AG09319 (cell line): Measurements from ENCODE around the gene CDKL5.

Source experiments
- DNase-seq: peaks from one replicate; pipeline ENCODE4 v3.0.0-alpha.2; 2010; ENCODE audit warnings: low read depth; ENCODE audit errors: extremely low read depth
- CTCF ChIP-seq: IDR thresholded peaks from 2 replicates; pipeline ENCODE4 v1.5.1; 2011; ENCODE audit warnings: low read depth, mild to moderate bottlenecking, inconsistent platforms, low read length, moderate library complexity

The CDKL5 gene

GRCh38 chrX:18566748-18567147 is 141.3 kb downstream of the CDKL5 start:
- no peak for DNase-seq
- TF ChIP-seq CTCF, result no peak

GRCh38 chrX:18573556-18573955 is 148.1 kb downstream of the CDKL5 start:
- no peak for TF ChIP-seq CTCF
- no peak for DNase-seq

GRCh38 chrX:18574591-18574990 is 149.2 kb downstream of the CDKL5 start:
- no peak for TF ChIP-seq CTCF
- DNase-seq, result peak; percentile 15

- no peak for DNase-seq
- TF ChIP-seq CTCF, result no peak
These were observed 150.3 kb downstream of the CDKL5 start for GRCh38 chrX:18575744-18576143.

GRCh38 chrX:18577400-18577799 is 152.0 kb downstream of the CDKL5 start:
- TF ChIP-seq CTCF, result no peak
- no peak for DNase-seq

- TF ChIP-seq CTCF, result no peak
- DNase-seq, result no peak
These were observed 153.1 kb downstream of the CDKL5 start for GRCh38 chrX:18578546-18578945.

GRCh38 chrX:18579495-18579894 is 154.1 kb downstream of the CDKL5 start:
- DNase-seq, result no peak
- TF ChIP-seq CTCF, result no peak
